WTC11 (cell line): Measurements from ENCODE around the gene MSI2. TPM values are rescaled to one million over a fixed set of nuclear protein-coding genes. Genes with fewer than 3 reads are reported as not detected.

Source experiments
- ATAC-seq: fragments of 200-7000 bp; cut with Tn5 transposase; 2 replicates; pipeline ENCODE4 v1.10.0; 2021; ENCODE audit warnings: mild to moderate bottlenecking, moderate library complexity
- CTCF ChIA-PET: fragments of 300-600 bp; sonication (Branson Sonifier 250); formaldehyde crosslinking; loops from one replicate; lab custom pipeline; 2021; ENCODE audit warnings: antibody characterized with exemption; lab: Charles Lee
- POLR2A ChIA-PET: fragments of 350-600 bp; sonication (Branson Sonifier 250); formaldehyde crosslinking; loops from one replicate; lab custom pipeline; 2021; ENCODE audit warnings: antibody characterized with exemption; lab: Charles Lee
- DNase-seq: peaks from one replicate; pipeline ENCODE4 v3.0.0; 2021; ENCODE audit warnings: low spot score
- H3K27ac Mint-ChIP-seq: 2 replicates; pipeline ENCODE4 v1.8.0; 2021; ENCODE audit warnings: mixed read lengths
- H3K27me3 Mint-ChIP-seq: 2 replicates; pipeline ENCODE4 v1.8.0; 2021; ENCODE audit warnings: low read depth, mild to moderate bottlenecking, moderate library complexity, mixed read lengths
- H3K36me3 Mint-ChIP-seq: 2 replicates; pipeline ENCODE4 v1.8.0; 2021; ENCODE audit warnings: mixed read lengths
- H3K4me1 Mint-ChIP-seq: 2 replicates; pipeline ENCODE4 v1.8.0; 2022; ENCODE audit warnings: mixed read lengths
- H3K4me3 Mint-ChIP-seq: 2 replicates; pipeline ENCODE4 v1.8.0; 2021; ENCODE audit warnings: mild to moderate bottlenecking, moderate library complexity, mixed read lengths
- H3K9me3 Mint-ChIP-seq: 2 replicates; pipeline ENCODE4 v1.8.0; 2021; ENCODE audit warnings: mixed read lengths
- ATF1 ChIP-seq: sonication (generic); formaldehyde crosslinking; IDR thresholded peaks from 2 replicates; pipeline ENCODE4 v1.8.1; 2023; ENCODE audit warnings: mild to moderate bottlenecking, moderate library complexity, missing genetic modification reagents
- CBFB ChIP-seq: sonication (generic); formaldehyde crosslinking; IDR thresholded peaks from 2 replicates; pipeline ENCODE4 v1.8.1; 2022; ENCODE audit warnings: mild to moderate bottlenecking, low read depth, missing genetic modification reagents
- CREB1 ChIP-seq: sonication (generic); formaldehyde crosslinking; IDR thresholded peaks from 2 replicates; pipeline ENCODE4 v1.8.0; 2023; ENCODE audit warnings: mild to moderate bottlenecking, missing genetic modification reagents
- FOXJ3 ChIP-seq: sonication (generic); formaldehyde crosslinking; IDR thresholded peaks from 2 replicates; pipeline ENCODE4 v1.9.0; 2021; ENCODE audit warnings: missing genetic modification reagents, mild to moderate bottlenecking, borderline replicate concordance
- GABPB1 ChIP-seq: sonication (generic); formaldehyde crosslinking; IDR thresholded peaks from 2 replicates; pipeline ENCODE4 v1.8.1; 2023; ENCODE audit warnings: mild to moderate bottlenecking, missing genetic modification reagents
- GRHL2 ChIP-seq: fragments of 250-450 bp; sonication (Bioruptor Pico); IDR thresholded peaks from 2 replicates; pipeline ENCODE4 v1.8.0; 2022; ENCODE audit warnings: mild to moderate bottlenecking, moderate library complexity; ENCODE audit not compliant: insufficient replicate concordance, severe bottlenecking
- HMGA2 ChIP-seq: fragments of 250-450 bp; sonication (Bioruptor Pico); IDR thresholded peaks from 2 replicates; pipeline ENCODE4 v1.4.0; 2021; ENCODE audit warnings: mild to moderate bottlenecking, moderate library complexity
- NFYB ChIP-seq: sonication (generic); formaldehyde crosslinking; conservative IDR thresholded peaks from 2 replicates; pipeline ENCODE4 v1.8.0; 2022; ENCODE audit warnings: low read depth, missing genetic modification reagents
- NR1H2 ChIP-seq: sonication (generic); formaldehyde crosslinking; IDR thresholded peaks from 2 replicates; pipeline ENCODE4 v1.9.0; 2021; ENCODE audit warnings: mild to moderate bottlenecking, moderate library complexity, missing genetic modification reagents
- NR3C1 ChIP-seq: sonication (generic); formaldehyde crosslinking; conservative IDR thresholded peaks from 2 replicates; pipeline ENCODE4 v1.8.1; 2023; ENCODE audit warnings: low read depth, mild to moderate bottlenecking, missing genetic modification reagents
- PRRX2 ChIP-seq: fragments of 250-450 bp; sonication (Bioruptor Pico); IDR thresholded peaks from 2 replicates; pipeline ENCODE4 v1.8.0; 2021; ENCODE audit warnings: mild to moderate bottlenecking
- ZNF416 ChIP-seq: fragments of 250-450 bp; sonication (Bioruptor Pico); IDR thresholded peaks from 2 replicates; pipeline ENCODE4 v1.9.0; 2021; ENCODE audit warnings: mild to moderate bottlenecking, inconsistent platforms
- ZNF671 ChIP-seq: fragments of 250-450 bp; sonication (Bioruptor Pico); IDR thresholded peaks from 2 replicates; pipeline ENCODE4 v1.8.0; 2021; ENCODE audit warnings: mild to moderate bottlenecking
- total RNA-seq: library from RNA; stranded (reverse); gene quantifications from 3 replicates; pipeline ENCODE4 v1.2.3, GENCODE V29; 2021
- TF ChIP-seq, protein P1 (sequence below): fragments of 250-450 bp; sonication (Bioruptor Pico); IDR thresholded peaks from 2 replicates; pipeline ENCODE4 v1.9.0; 2021; ENCODE audit warnings: mild to moderate bottlenecking
- TF ChIP-seq, protein P2 (sequence below): sonication (generic); formaldehyde crosslinking; conservative IDR thresholded peaks from 2 replicates; pipeline ENCODE4 v1.8.1; 2022; ENCODE audit warnings: mild to moderate bottlenecking, missing genetic modification reagents
- TF ChIP-seq, protein P3 (sequence below): sonication (generic); formaldehyde crosslinking; IDR thresholded peaks from 2 replicates; pipeline ENCODE4 v1.8.0; 2022; ENCODE audit warnings: mild to moderate bottlenecking, missing genetic modification reagents
- TF ChIP-seq, protein P4 (sequence below): fragments of 250-450 bp; sonication (Bioruptor Pico); IDR thresholded peaks from 2 replicates; pipeline ENCODE4 v1.9.0; 2021; ENCODE audit warnings: mild to moderate bottlenecking, borderline replicate concordance
- TF ChIP-seq, protein P5 (sequence below): sonication (generic); formaldehyde crosslinking; IDR thresholded peaks from 2 replicates; pipeline ENCODE4 v1.8.1; 2023; ENCODE audit warnings: mild to moderate bottlenecking, missing genetic modification reagents
- TF ChIP-seq, protein P6 (sequence below): fragments of 250-450 bp; sonication (Bioruptor Pico); IDR thresholded peaks from 2 replicates; pipeline ENCODE4 v1.8.0; 2021; ENCODE audit warnings: mild to moderate bottlenecking
- TF ChIP-seq, protein P7 (sequence below): sonication (generic); formaldehyde crosslinking; IDR thresholded peaks from 2 replicates; pipeline ENCODE4 v1.8.1; 2023; ENCODE audit warnings: mild to moderate bottlenecking, missing genetic modification reagents, moderate library complexity

The MSI2 gene
- total RNA-seq, 1 experiment from 2014 or later: 82.1 TPM

DNA sequence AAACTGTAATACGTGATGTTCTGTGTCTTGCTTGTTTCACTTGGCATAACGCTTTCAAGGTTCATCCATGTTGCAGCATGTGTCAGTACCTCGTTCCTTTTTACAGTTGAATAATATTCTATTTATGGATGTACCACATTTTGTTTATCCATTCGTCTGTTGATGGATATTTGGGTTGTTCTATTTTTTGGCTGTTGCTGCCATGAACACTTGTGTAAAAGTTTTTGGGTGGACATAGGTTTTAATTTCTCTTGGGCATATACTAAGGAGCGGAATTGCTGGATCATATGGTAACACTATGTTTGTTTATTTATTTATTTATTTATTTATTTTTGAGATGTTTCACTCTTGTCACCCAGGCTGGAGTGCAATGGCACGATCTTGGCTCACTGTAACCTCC lies 137.0 kb downstream of the MSI2 start (continued):
- TF ChIP-seq, protein P1, sequence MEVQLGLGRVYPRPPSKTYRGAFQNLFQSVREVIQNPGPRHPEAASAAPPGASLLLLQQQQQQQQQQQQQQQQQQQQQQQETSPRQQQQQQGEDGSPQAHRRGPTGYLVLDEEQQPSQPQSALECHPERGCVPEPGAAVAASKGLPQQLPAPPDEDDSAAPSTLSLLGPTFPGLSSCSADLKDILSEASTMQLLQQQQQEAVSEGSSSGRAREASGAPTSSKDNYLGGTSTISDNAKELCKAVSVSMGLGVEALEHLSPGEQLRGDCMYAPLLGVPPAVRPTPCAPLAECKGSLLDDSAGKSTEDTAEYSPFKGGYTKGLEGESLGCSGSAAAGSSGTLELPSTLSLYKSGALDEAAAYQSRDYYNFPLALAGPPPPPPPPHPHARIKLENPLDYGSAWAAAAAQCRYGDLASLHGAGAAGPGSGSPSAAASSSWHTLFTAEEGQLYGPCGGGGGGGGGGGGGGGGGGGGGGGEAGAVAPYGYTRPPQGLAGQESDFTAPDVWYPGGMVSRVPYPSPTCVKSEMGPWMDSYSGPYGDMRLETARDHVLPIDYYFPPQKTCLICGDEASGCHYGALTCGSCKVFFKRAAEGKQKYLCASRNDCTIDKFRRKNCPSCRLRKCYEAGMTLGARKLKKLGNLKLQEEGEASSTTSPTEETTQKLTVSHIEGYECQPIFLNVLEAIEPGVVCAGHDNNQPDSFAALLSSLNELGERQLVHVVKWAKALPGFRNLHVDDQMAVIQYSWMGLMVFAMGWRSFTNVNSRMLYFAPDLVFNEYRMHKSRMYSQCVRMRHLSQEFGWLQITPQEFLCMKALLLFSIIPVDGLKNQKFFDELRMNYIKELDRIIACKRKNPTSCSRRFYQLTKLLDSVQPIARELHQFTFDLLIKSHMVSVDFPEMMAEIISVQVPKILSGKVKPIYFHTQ (CRISPR knock-in tag): no peak
- no peak for TF ChIP-seq NR3C1
- TF ChIP-seq, protein P2, sequence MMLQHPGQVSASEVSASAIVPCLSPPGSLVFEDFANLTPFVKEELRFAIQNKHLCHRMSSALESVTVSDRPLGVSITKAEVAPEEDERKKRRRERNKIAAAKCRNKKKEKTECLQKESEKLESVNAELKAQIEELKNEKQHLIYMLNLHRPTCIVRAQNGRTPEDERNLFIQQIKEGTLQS (CRISPR knock-in tag): no peak
- TF ChIP-seq, protein P3, sequence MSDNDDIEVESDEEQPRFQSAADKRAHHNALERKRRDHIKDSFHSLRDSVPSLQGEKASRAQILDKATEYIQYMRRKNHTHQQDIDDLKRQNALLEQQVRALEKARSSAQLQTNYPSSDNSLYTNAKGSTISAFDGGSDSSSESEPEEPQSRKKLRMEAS (CRISPR knock-in tag): no peak
- TF ChIP-seq, protein P4, sequence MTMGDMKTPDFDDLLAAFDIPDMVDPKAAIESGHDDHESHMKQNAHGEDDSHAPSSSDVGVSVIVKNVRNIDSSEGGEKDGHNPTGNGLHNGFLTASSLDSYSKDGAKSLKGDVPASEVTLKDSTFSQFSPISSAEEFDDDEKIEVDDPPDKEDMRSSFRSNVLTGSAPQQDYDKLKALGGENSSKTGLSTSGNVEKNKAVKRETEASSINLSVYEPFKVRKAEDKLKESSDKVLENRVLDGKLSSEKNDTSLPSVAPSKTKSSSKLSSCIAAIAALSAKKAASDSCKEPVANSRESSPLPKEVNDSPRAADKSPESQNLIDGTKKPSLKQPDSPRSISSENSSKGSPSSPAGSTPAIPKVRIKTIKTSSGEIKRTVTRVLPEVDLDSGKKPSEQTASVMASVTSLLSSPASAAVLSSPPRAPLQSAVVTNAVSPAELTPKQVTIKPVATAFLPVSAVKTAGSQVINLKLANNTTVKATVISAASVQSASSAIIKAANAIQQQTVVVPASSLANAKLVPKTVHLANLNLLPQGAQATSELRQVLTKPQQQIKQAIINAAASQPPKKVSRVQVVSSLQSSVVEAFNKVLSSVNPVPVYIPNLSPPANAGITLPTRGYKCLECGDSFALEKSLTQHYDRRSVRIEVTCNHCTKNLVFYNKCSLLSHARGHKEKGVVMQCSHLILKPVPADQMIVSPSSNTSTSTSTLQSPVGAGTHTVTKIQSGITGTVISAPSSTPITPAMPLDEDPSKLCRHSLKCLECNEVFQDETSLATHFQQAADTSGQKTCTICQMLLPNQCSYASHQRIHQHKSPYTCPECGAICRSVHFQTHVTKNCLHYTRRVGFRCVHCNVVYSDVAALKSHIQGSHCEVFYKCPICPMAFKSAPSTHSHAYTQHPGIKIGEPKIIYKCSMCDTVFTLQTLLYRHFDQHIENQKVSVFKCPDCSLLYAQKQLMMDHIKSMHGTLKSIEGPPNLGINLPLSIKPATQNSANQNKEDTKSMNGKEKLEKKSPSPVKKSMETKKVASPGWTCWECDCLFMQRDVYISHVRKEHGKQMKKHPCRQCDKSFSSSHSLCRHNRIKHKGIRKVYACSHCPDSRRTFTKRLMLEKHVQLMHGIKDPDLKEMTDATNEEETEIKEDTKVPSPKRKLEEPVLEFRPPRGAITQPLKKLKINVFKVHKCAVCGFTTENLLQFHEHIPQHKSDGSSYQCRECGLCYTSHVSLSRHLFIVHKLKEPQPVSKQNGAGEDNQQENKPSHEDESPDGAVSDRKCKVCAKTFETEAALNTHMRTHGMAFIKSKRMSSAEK: no peak

DNA sequence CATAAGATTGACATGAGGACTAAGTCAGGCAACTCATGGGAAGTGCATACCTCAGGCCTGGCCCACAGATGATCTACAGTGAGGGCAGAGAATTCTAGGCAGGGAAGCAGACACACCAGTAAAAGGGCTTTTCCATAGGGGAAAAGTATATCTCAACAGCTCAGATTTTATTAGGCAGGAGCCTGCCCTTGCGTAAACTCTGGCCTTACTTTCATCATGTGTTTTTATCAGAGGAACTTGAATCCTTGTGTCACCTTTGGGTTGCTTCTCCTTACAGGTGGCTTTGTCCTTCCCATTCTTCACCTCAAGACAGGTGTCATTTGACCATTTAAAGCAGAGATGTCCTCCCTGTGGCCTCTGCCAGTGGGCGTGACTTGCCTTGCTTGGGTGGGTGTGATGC lies 138.1 kb downstream of the MSI2 start:
- POLR2A ChIA-PET: no interaction called here

DNA sequence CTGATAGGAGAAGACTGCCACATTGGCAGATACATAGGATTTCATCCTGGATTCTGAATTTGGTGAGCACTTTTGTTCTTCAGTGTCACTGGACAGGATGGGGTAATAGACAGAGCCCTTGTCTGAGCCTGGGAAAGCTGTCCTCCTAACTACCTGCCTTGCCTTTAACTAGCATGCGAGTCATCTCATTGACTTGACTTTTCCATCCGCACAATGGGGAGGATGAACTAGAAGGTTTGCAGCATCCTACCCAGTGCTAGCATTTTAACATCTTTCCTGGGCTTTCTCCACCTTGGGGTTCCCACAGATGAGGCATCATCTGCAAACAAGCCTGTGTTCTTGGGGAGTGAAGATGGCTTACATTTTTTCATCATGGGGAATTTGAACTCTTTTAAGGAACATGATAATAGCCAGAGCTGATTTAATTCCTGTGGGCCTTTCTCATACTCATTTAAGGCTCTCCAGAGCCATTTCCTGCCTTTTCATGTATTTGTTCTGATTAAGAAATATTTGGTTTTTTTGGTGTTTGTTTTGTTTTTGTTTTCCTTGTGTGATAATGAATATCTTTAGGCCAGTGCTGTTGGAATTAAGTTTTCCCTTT lies 139.5 kb downstream of the MSI2 start:
- Mint-ChIP-seq H3K4me1 (peaks cover 50% of the 10 kb centered on the region), H3K27ac (peak overlapping the region; percentile 42; the same call in 1 of the 2 replicates)
- CTCF ChIA-PET: no interaction called here
- TF ChIP-seq CBFB (CRISPR knock-in tag) (no peak), ZNF416 (no peak), NR1H2 (CRISPR knock-in tag) (no peak), FOXJ3 (CRISPR knock-in tag) (no peak), GRHL2 (CRISPR knock-in tag) (no peak), CREB1 (no peak), ZNF671 (CRISPR knock-in tag) (no peak), NFYB (CRISPR knock-in tag) (no peak)
- TF ChIP-seq, protein P2 (CRISPR knock-in tag): no peak
- TF ChIP-seq, protein P5, sequence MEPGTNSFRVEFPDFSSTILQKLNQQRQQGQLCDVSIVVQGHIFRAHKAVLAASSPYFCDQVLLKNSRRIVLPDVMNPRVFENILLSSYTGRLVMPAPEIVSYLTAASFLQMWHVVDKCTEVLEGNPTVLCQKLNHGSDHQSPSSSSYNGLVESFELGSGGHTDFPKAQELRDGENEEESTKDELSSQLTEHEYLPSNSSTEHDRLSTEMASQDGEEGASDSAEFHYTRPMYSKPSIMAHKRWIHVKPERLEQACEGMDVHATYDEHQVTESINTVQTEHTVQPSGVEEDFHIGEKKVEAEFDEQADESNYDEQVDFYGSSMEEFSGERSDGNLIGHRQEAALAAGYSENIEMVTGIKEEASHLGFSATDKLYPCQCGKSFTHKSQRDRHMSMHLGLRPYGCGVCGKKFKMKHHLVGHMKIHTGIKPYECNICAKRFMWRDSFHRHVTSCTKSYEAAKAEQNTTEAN (CRISPR knock-in tag): no peak
- TF ChIP-seq, protein P1 (CRISPR knock-in tag): no peak
- TF ChIP-seq, protein P6, sequence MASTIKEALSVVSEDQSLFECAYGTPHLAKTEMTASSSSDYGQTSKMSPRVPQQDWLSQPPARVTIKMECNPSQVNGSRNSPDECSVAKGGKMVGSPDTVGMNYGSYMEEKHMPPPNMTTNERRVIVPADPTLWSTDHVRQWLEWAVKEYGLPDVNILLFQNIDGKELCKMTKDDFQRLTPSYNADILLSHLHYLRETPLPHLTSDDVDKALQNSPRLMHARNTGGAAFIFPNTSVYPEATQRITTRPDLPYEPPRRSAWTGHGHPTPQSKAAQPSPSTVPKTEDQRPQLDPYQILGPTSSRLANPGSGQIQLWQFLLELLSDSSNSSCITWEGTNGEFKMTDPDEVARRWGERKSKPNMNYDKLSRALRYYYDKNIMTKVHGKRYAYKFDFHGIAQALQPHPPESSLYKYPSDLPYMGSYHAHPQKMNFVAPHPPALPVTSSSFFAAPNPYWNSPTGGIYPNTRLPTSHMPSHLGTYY: no peak
- TF ChIP-seq, protein P7, sequence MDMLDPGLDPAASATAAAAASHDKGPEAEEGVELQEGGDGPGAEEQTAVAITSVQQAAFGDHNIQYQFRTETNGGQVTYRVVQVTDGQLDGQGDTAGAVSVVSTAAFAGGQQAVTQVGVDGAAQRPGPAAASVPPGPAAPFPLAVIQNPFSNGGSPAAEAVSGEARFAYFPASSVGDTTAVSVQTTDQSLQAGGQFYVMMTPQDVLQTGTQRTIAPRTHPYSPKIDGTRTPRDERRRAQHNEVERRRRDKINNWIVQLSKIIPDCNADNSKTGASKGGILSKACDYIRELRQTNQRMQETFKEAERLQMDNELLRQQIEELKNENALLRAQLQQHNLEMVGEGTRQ (CRISPR knock-in tag): no peak

More for the DNA sequence above, 138.1 kb downstream of the MSI2 start:
- no peak overlapping the region for H3K4me3 Mint-ChIP-seq
- H3K36me3 Mint-ChIP-seq: peaks cover 27% of the 10 kb centered on the region
- no peaks in the 10 kb centered on the region for H3K27me3 Mint-ChIP-seq
- peaks cover 54% of the 10 kb centered on the region for H3K4me1 Mint-ChIP-seq
- no peak overlapping the region for H3K27ac Mint-ChIP-seq
- ATAC-seq (no peak), DNase-seq (no peak)
- peaks cover 24% of the 10 kb centered on the region for H3K9me3 Mint-ChIP-seq
- TF ChIP-seq PRRX2 (CRISPR knock-in tag): no peak
- no peak for TF ChIP-seq HMGA2
- TF ChIP-seq GABPB1: peak; percentile 93
- no peak for TF ChIP-seq ATF1
- CTCF ChIA-PET: no interaction called here

More for the DNA sequence above, 139.5 kb downstream of the MSI2 start:
- Mint-ChIP-seq H3K9me3 (peaks cover 24% of the 10 kb centered on the region), H3K27me3 (no peaks in the 10 kb centered on the region), H3K4me3 (no peak overlapping the region), H3K36me3 (peaks cover 27% of the 10 kb centered on the region)
- ATAC-seq: no peak
- DNase-seq: no peak
- POLR2A ChIA-PET: no interaction called here
